ENCODE results near the gene PTPN3.

PTPN3 gene

GRCh38 chr9:109449036-109449798, 48.9 kb downstream of the PTPN3 start:
- no peak for TF ChIP-seq POLR2A (IDR thresholded peaks at IDR 0.05; ENCODE audit: low read depth, low read length)
- DNase-seq (ENCODE audit: insufficient read length, low spot score) (no peak), FAIRE-seq (no peak)

- TF ChIP-seq POLR2A (IDR thresholded peaks at IDR 0.05; ENCODE audit: low read depth, low read length): no peak
- DNase-seq (ENCODE audit: insufficient read length, low spot score): peak; percentile 37
- peak; percentile 74 for FAIRE-seq
These were observed 49.9 kb downstream of the PTPN3 start for GRCh38 chr9:109448223-109448622.

- no peak for TF ChIP-seq POLR2A (IDR thresholded peaks at IDR 0.05; ENCODE audit: low read depth, low read length)
- FAIRE-seq (no peak), DNase-seq (ENCODE audit: insufficient read length, low spot score) (no peak)
These were observed 50.6 kb downstream of the PTPN3 start for GRCh38 chr9:109447329-109448076.

GRCh38 chr9:109444771-109445320, 53.3 kb downstream of the PTPN3 start:
- DNase-seq (ENCODE audit: insufficient read length, low spot score) (no peak), FAIRE-seq (no peak)
- no peak for TF ChIP-seq POLR2A (IDR thresholded peaks at IDR 0.05; ENCODE audit: low read depth, low read length)

GRCh38 chr9:109442716-109443115, 55.4 kb downstream of the PTPN3 start:
- no peak for FAIRE-seq
- no peak for TF ChIP-seq POLR2A (IDR thresholded peaks at IDR 0.05; ENCODE audit: low read depth, low read length)
- no peak for DNase-seq (ENCODE audit: insufficient read length, low spot score)

- TF ChIP-seq POLR2A (IDR thresholded peaks at IDR 0.05; ENCODE audit: low read depth, low read length): no peak
- DNase-seq (ENCODE audit: insufficient read length, low spot score): peak; percentile 23
- FAIRE-seq: no peak
These were observed 56.8 kb downstream of the PTPN3 start for GRCh38 chr9:109441296-109441695.

GRCh38 chr9:109440797-109441287, 57.3 kb downstream of the PTPN3 start:
- TF ChIP-seq POLR2A (IDR thresholded peaks at IDR 0.05; ENCODE audit: low read depth, low read length): no peak
- DNase-seq (ENCODE audit: insufficient read length, low spot score) (peak; percentile 93), FAIRE-seq (peak; percentile 98)

- DNase-seq (ENCODE audit: insufficient read length, low spot score): no peak
These were observed 58.0 kb downstream of the PTPN3 start for GRCh38 chr9:109440117-109440515.

GRCh38 chr9:109439378-109440116, 58.6 kb downstream of the PTPN3 start:
- DNase-seq (ENCODE audit: insufficient read length, low spot score): no peak
- FAIRE-seq: no peak
- no peak for TF ChIP-seq POLR2A (IDR thresholded peaks at IDR 0.05; ENCODE audit: low read depth, low read length)

More at GRCh38 chr9:109440117-109440515, 58.0 kb downstream of the PTPN3 start:
- FAIRE-seq: no peak
- TF ChIP-seq POLR2A (IDR thresholded peaks at IDR 0.05; ENCODE audit: low read depth, low read length): no peak

- no peak for FAIRE-seq
- no peak for TF ChIP-seq POLR2A (IDR thresholded peaks at IDR 0.05; ENCODE audit: low read depth, low read length)
- DNase-seq (ENCODE audit: insufficient read length, low spot score): no peak
These were observed 60.8 kb downstream of the PTPN3 start for GRCh38 chr9:109437286-109437685.

GRCh38 chr9:109436071-109436470, 62.0 kb downstream of the PTPN3 start:
- DNase-seq (ENCODE audit: insufficient read length, low spot score): no peak
- TF ChIP-seq POLR2A (IDR thresholded peaks at IDR 0.05; ENCODE audit: low read depth, low read length): no peak
- FAIRE-seq: no peak

- no peak for DNase-seq (ENCODE audit: insufficient read length, low spot score)
- TF ChIP-seq POLR2A (IDR thresholded peaks at IDR 0.05; ENCODE audit: low read depth, low read length): no peak
- no peak for FAIRE-seq
These were observed 64.6 kb downstream of the PTPN3 start for GRCh38 chr9:109433476-109433875.

GRCh38 chr9:109430231-109430630, 67.9 kb downstream of the PTPN3 start:
- no peak for TF ChIP-seq POLR2A (IDR thresholded peaks at IDR 0.05; ENCODE audit: low read depth, low read length)
- no peak for FAIRE-seq

GRCh38 chr9:109428854-109429253, 69.3 kb downstream of the PTPN3 start:
- no peak for TF ChIP-seq POLR2A (IDR thresholded peaks at IDR 0.05; ENCODE audit: low read depth, low read length)
- DNase-seq (ENCODE audit: insufficient read length, low spot score): no peak
- FAIRE-seq: no peak

More at GRCh38 chr9:109430231-109430630, 67.9 kb downstream of the PTPN3 start:
- no peak for DNase-seq (ENCODE audit: insufficient read length, low spot score)

All from H54 (cell line).